Inferior parietal cortex (tissue), 1 donor: ENCODE data around the gene CD7.

ENCODE experiments used
- DNase-seq: peaks from one replicate; pipeline ENCODE4 v3.0.0-alpha.2; 2016; ENCODE audit errors: extremely low spot score

CD7 gene

GRCh38 chr17:82278786-82279391 is 38.5 kb downstream of the CD7 start:
- no peak for DNase-seq

GRCh38 chr17:82278308-82278707 is 39.1 kb downstream of the CD7 start:
- no peak for DNase-seq

DNA sequence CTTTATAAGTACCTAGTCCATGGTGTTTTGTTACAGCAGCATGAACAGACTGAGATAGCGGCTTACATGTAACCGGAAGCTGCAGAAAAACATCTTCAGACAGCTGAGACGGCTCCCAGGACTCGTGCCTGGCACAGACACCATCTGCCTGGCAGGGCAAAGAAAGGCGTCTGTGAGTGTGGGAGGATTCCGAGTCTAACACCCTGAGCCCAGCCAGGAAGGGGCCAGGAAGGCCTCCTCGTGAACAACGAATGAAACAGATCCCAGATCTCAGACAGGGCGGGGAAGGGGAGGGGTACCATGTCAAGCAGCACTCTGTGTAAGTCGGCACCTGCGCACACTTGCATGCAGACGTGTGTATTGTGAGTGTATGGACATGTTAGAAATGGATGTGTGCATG is 39.6 kb downstream of the CD7 start:
- no peak for DNase-seq

GRCh38 chr17:82276938-82277337 is 40.5 kb downstream of the CD7 start:
- no peak for DNase-seq

- no peak for DNase-seq
Measured at GRCh38 chr17:82275326-82275725, 42.1 kb downstream of the CD7 start.

DNA sequence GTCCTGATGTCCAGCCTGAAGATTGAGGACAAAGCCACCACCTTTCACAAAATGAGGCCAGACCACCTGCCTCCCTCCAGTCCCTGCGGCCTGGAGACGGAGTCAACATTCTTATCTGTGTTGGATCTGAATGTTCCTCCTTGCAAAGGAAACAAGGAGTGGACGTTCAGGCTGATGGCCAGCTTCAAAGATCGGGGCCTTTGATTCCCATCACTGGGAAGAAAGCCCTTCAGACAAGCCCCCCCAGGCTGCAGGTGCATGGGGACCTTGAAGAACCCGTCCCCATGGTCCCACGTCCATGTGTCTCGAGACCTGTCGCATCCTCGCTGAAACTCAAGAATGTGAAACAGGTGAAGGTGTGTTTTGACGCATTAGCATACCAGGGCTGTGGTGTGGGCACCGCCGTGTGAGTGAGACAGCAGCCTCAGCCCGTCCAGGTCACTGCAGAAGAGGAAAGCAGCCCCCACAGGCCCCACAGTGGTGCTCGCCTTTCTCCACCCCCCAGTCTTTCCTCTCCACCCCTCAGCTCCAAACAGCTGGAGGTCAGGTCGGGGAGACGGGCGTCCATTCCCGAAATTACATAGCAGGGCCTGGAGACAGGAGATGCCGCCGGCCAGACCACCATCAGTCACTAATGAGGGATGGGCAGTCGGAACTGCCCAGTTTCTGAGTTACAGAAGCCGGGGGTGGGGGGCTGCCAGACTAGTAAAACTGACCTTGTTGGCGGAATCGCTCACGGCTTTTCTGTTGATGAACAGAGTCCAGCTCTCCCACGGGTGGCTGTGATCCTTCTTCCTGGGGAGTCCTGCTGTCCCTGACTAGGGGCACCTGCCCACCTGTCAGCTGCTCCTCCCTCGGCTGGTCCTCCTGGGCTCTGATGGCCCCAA is 43.0 kb downstream of the CD7 start:
- no peak for DNase-seq

DNA sequence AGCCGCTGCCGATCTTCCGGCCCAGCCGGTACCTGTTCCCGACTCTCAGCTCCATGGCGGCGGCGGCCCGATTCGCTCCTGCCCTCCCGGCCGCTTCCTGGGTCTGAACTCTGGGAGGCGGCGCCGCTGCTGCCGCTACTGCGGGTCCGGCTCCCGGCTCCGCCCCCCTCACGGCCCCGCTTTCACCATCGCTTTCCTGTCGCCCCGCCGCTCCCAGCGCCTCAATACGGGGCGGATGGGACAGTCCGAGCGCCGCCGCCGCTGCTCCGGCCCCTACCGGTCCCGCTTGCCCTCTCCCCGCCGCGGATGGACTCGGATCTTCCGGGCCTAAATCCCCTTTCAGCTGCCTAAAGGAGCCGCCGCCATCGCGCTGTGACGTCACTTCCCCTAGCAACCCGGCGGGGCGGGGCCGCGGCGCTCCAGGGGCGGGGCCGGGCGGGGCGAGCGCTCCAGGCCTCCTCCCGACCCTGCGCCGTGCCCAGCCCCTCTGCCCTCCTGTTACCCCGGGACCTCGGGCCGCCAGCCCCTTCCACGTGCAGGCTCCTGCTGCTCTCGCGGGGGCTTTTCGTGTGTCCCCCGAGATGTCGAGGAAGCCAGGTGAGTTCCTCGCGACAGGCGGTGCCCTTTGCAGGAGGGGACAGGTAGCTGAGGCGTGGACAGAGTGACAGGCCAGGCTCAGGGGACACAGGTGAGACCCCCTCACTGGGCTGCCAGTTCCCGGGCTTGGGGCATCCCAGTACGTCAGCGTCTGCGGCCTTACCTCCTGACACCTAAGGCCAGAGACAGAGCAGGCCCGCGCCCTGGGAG is 43.9 kb downstream of the CD7 start, which contains the start of gene CSNK1D:
Gene CSNK1D, minus strand, starts transcription at position 374 of the 807 bp plus-strand sequence. Its CDS starts 319 bp downstream, at position 55.
- DNase-seq = peak; percentile 83

GRCh38 chr17:82272495-82273326 is 44.7 kb downstream of the CD7 start:
- DNase-seq = no peak

- DNase-seq = no peak
Measured at GRCh38 chr17:82271401-82271800, 46.0 kb downstream of the CD7 start.

DNA sequence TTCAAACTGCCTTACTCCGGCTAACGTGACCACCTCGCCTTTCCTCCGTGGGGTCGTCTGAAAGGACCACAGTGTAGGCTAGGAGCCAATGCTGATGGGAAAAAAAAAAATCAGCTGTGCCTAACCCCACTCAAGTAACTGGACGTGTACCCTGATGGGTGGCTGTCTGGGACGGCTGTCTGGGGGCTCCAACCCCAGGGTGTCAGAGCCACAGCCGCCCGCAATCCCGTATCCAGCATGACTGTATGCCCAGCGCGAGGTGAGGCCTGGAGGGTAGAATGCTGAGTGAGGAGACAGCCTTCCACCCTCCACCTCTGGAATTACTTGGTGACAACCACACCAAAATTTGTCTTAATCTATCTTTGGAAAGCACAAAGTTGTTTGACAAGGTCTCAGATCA is 46.8 kb downstream of the CD7 start:
- DNase-seq = no peak

DNA sequence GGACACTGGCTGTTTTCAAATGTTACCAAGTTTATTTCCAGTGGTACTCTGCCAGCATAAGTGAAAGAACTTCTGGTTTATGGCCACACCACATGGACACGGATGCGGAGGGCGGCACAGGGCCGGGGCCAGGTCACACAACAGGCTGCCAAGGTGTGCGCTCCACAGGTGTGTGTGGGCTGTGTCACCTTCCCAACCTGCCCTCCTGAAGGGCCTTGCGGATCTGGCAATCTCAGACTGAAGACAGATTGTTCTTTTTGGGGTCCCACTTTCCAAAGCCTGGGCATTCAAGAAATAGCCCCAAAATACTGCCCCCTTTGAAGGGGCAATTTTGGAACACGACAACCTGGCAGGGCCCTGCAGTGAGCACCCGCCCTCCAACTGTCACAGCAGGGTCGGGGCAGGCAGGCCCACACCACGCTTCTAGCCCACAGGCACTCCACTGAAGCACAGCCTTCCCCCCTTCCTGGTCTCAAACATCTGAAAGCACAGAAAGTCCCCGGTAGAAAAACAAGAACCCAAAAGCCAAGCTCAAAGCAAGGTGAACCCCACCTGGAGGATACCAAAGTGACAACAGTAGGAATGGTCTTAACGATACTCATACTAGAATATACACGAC is 47.4 kb downstream of the CD7 start:
- no peak for DNase-seq

- DNase-seq = no peak
Measured at GRCh38 chr17:82269138-82269881, 48.1 kb downstream of the CD7 start.

- DNase-seq = peak; percentile 79
Measured at GRCh38 chr17:82267575-82268379, 49.6 kb downstream of the CD7 start.

GRCh38 chr17:82266142-82266541 is 51.3 kb downstream of the CD7 start:
- DNase-seq = no peak
